ENCODE measurements around the gene CHD9. TPM values are rescaled to one million over a fixed set of nuclear protein-coding genes. Genes with fewer than 3 reads are reported as not detected.

CHD9 gene
- total RNA-seq, 4 donors from 2014 or later = 49.2 to 85.7 (median 67.7) TPM

- intact Hi-C loops (cut with DNase I; ENCODE audit: low total_unique reads) = no loop called here
- TF ChIP-seq CTCF (IDR thresholded peaks at IDR 0.05) (no peak), POLR2A (IDR thresholded peaks at IDR 0.05) (no peak)
- H3K4me3 ChIP-seq (ENCODE audit: low read depth, poor library complexity, severe bottlenecking) = no peak overlapping the region
- WGBS, 2 donors = 62 to 74% methylated on average over 4 of the region's 4 CpGs
- no peak for DNase-seq (ENCODE audit: low spot score in 2 of 2)
Measured at GRCh38 chr16:53334581-53334980, 279.8 kb downstream of the CHD9 start.

- DNase-seq (ENCODE audit: low spot score in 2 of 2) = no peak
- intact Hi-C loops (cut with DNase I; ENCODE audit: low total_unique reads) = no loop called here
- no peak for TF ChIP-seq CTCF (IDR thresholded peaks at IDR 0.05)
- TF ChIP-seq POLR2A (IDR thresholded peaks at IDR 0.05) = no peak
- H3K4me3 ChIP-seq (ENCODE audit: low read depth, poor library complexity, severe bottlenecking) = no peak overlapping the region
Measured at GRCh38 chr16:53337294-53337693, 282.5 kb downstream of the CHD9 start.

GRCh38 chr16:53341792-53342191, 287.0 kb downstream of the CHD9 start:
- DNase-seq (ENCODE audit: low spot score in 2 of 2) = no peak
- intact Hi-C loops (cut with DNase I; ENCODE audit: low total_unique reads) = no loop called here
- no peak overlapping the region for H3K4me3 ChIP-seq (ENCODE audit: low read depth, poor library complexity, severe bottlenecking)
- TF ChIP-seq POLR2A (IDR thresholded peaks at IDR 0.05) (no peak), CTCF (IDR thresholded peaks at IDR 0.05) (no peak)
- WGBS, 2 donors = 79 to 81% methylated on average over 6 of the region's 6 CpGs

GRCh38 chr16:53355064-53355463, 300.3 kb downstream of the CHD9 start:
- intact Hi-C loops (cut with DNase I; ENCODE audit: low total_unique reads) = no loop called here
- TF ChIP-seq POLR2A (IDR thresholded peaks at IDR 0.05) (no peak), CTCF (IDR thresholded peaks at IDR 0.05) (no peak)
- WGBS, 2 donors = 88 to 92% methylated on average over 8 of the region's 11 CpGs
- DNase-seq (ENCODE audit: low spot score in 2 of 2) = no peak
- no peak overlapping the region for H3K4me3 ChIP-seq (ENCODE audit: low read depth, poor library complexity, severe bottlenecking)

- no peak for DNase-seq (ENCODE audit: low spot score in 2 of 2)
- intact Hi-C loops (cut with DNase I; ENCODE audit: low total_unique reads) = no loop called here
- 59 to 60% methylated on average over 4 of the region's 4 CpGs for WGBS, 2 donors
- H3K4me3 ChIP-seq (ENCODE audit: low read depth, poor library complexity, severe bottlenecking) = no peak overlapping the region
- TF ChIP-seq CTCF (IDR thresholded peaks at IDR 0.05) (no peak), POLR2A (IDR thresholded peaks at IDR 0.05) (no peak)
Measured at GRCh38 chr16:53356478-53357207, 301.9 kb downstream of the CHD9 start.

- WGBS, 2 donors = 74 to 80% methylated on average over 5 of the region's 5 CpGs
- no peak for DNase-seq (ENCODE audit: low spot score in 2 of 2)
- intact Hi-C loops (cut with DNase I; ENCODE audit: low total_unique reads) = no loop called here
- H3K4me3 ChIP-seq (ENCODE audit: low read depth, poor library complexity, severe bottlenecking) = no peak overlapping the region
- TF ChIP-seq POLR2A (IDR thresholded peaks at IDR 0.05) = no peak
- no peak for TF ChIP-seq CTCF (IDR thresholded peaks at IDR 0.05)
Measured at GRCh38 chr16:53357208-53357586, 302.4 kb downstream of the CHD9 start.
